Cardiac muscle cell (in vitro differentiated cells and primary cell): ENCODE results near the gene OSBP2. TPM values are rescaled to one million over a fixed set of nuclear protein-coding genes. Genes with fewer than 3 reads are reported as not detected.
"Not testable (repeated sequence)": the region's sequence is repeated elsewhere in the genome, so short reads cannot be mapped to it uniquely, and the experiment has no call there.

Experiments used
- DNase-seq, 2 donors: peaks; one replicate each; pipeline versions ENCODE4 v3.0.0 to v3.0.0-alpha.2; 2010 to 2017; ENCODE audit warnings: low read depth in 1 of 2, low spot score in 1 of 2
- H3K27ac ChIP-seq: fragments of 200-600 bp; sonication (generic); 2 replicates; pipeline ENCODE4 v1.5.1; 2016
- H3K27me3 ChIP-seq: fragments of 200-600 bp; sonication (generic); 2 replicates; pipeline ENCODE4 v1.6.0; 2016; ENCODE audit warnings: control low read depth
- H3K36me3 ChIP-seq: fragments of 200-600 bp; sonication (generic); 2 replicates; pipeline ENCODE4 v1.5.1; 2016; ENCODE audit warnings: control low read depth
- H3K4me1 ChIP-seq: fragments of 200-600 bp; sonication (generic); 2 replicates; pipeline ENCODE4 v1.8.1; 2017; ENCODE audit warnings: low read depth, mild to moderate bottlenecking, mixed run types
- H3K4me3 ChIP-seq: fragments of 200-600 bp; sonication (generic); 2 replicates; pipeline ENCODE4 v1.5.1; 2016; ENCODE audit warnings: mild to moderate bottlenecking
- H3K9me3 ChIP-seq: fragments of 200-600 bp; sonication (generic); 2 replicates; pipeline ENCODE4 v1.5.1; 2017; ENCODE audit warnings: low read depth, mild to moderate bottlenecking, control low read depth
- CTCF ChIP-seq: IDR thresholded peaks from 2 replicates; pipeline ENCODE4 v1.5.1; 2012; ENCODE audit warnings: low read depth, mild to moderate bottlenecking, low read length
- polyA plus RNA-seq: library from polyadenylated mRNA; unstranded; fragments of >200 nt; fragmentation: Nextera tagmentation; extraction: Ambion mirVana; gene quantifications from 2 replicates; pipeline ENCODE4 v1.2.1, GENCODE V29; 2016
- total RNA-seq: library from RNA; depleted of rRNA; stranded (reverse); fragments of >200 nt; gene quantifications from 2 replicates; pipeline ENCODE4 v1.2.3, GENCODE V29; 2016

OSBP2 gene
- total and polyA plus RNA-seq, 2 experiments from 2014 or later: 19.4 to 32.5 TPM

GRCh38 chr22:30732426-30732825 is 37.8 kb downstream of the OSBP2 start:
- Histone ChIP-seq H3K9me3 (no peaks in the 10 kb centered on the region), H3K27me3 (no peaks in the 10 kb centered on the region), H3K27ac (no peak overlapping the region), H3K36me3 (no peaks in the 10 kb centered on the region), H3K4me1 (peaks cover 5% of the 10 kb centered on the region), H3K4me3 (no peak overlapping the region)
- no peak for TF ChIP-seq CTCF
- no peak for DNase-seq

GRCh38 chr22:30733181-30733631 is 38.5 kb downstream of the OSBP2 start:
- peak in 1 of 2 donors; percentile 75 for DNase-seq
- H3K36me3 ChIP-seq: no peaks in the 10 kb centered on the region
- TF ChIP-seq CTCF: no peak
- no peak overlapping the region for H3K4me3 ChIP-seq
- H3K27me3 ChIP-seq: no peaks in the 10 kb centered on the region
- H3K4me1 ChIP-seq: peaks cover 5% of the 10 kb centered on the region
- no peak overlapping the region for H3K27ac ChIP-seq
- H3K9me3 ChIP-seq: no peaks in the 10 kb centered on the region

- not testable (repeated sequence) for H3K36me3 ChIP-seq, H3K9me3 ChIP-seq, DNase-seq, H3K4me1 ChIP-seq, H3K4me3 ChIP-seq, H3K27ac ChIP-seq, H3K27me3 ChIP-seq
Measured at GRCh38 chr22:30740007-30740406, 45.3 kb downstream of the OSBP2 start.

DNA sequence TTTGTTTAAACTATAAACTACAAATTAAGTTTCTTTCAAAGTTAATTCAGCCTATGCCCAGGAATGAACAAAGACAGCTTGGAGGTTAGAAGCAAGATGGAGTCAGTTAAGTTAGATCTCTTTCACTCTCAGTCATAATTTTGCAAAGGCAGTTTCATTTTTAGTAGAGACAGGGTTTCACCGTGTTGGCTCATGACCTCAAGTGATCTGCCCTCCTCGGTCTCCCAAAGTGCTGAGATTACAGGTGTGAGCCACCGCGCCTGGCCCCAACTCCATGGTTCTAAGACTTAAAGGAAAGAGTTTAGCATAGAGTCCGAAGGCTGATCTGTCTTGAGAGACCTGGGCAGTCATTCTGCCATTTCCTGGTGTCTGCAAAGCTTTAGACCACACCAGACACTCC is 45.8 kb downstream of the OSBP2 start:
- H3K9me3 ChIP-seq, H3K4me3 ChIP-seq, H3K4me1 ChIP-seq, DNase-seq, H3K27ac ChIP-seq, H3K36me3 ChIP-seq, H3K27me3 ChIP-seq: not testable (repeated sequence)

- no peak for DNase-seq
- Histone ChIP-seq H3K36me3 (no peaks in the 10 kb centered on the region), H3K27me3 (no peaks in the 10 kb centered on the region), H3K27ac (no peak overlapping the region), H3K4me3 (no peak overlapping the region), H3K4me1 (no peaks in the 10 kb centered on the region), H3K9me3 (no peaks in the 10 kb centered on the region)
- TF ChIP-seq CTCF: no peak
Measured at GRCh38 chr22:30742291-30743256, 47.9 kb downstream of the OSBP2 start.

DNA sequence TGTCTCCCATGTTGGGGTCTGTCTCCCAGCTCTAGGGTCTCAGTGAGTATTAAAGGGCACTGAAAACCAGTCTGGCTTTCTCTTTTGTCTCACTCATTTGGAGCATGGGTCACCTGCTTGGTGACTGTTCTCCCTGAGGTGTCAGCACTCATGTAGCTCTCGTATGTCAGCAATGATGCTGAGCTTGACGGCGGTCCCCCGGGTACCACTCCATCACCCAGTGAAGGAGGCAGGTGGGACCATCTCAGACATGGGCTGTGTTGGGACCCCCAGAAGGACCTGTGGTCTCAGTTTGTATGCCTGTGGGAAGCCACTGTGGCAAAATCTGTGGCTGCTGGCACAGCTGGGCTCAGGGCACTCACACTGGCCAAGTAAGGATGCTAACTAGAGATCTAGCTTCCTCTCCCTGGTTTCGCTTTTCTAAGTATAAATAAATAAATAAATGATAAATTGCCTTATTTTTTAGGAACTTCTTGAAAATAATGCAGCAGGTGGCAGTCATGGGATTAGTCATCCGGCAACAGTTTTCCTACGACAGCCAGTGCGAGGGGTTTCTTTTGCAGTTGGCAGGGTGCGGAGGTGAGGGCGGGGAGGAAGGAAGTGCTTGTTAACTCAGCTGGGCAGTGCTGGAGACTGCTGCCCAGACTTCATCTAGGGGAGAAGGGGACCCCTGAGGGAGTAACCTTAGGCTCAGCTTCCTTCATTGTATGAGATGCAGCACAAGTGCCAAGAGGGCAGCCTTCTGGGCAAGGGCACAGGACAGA is 48.8 kb downstream of the OSBP2 start:
- DNase-seq: no peak
- Histone ChIP-seq H3K4me1 (no peaks in the 10 kb centered on the region), H3K9me3 (no peaks in the 10 kb centered on the region), H3K27ac (no peak overlapping the region), H3K36me3 (no peaks in the 10 kb centered on the region), H3K4me3 (no peak overlapping the region), H3K27me3 (no peaks in the 10 kb centered on the region)
- no peak for TF ChIP-seq CTCF
